ENCODE results near the gene ZFAND4. TPM values are rescaled to one million over a fixed set of nuclear protein-coding genes. Genes with fewer than 3 reads are reported as not detected.
A peak's percentile ranks its signal among the peaks of the same experiment; 100 is the strongest.
"Not testable (repeated sequence)": the region's sequence is repeated elsewhere in the genome, so short reads cannot be mapped to it uniquely, and the experiment has no call there.

The ZFAND4 gene
- total RNA-seq, 6 experiments from 2014 or later, result 6.3 to 15.2 (median 9.3) TPM

- peak; percentile 25 to 47 (median 31) for ATAC-seq
- peak overlapping the region; percentile 19 to 45 (median 35) for H3K27ac ChIP-seq
- intact Hi-C loops (cut with DNase I), result no loop called here
These were observed 91.4 kb downstream of the ZFAND4 start for GRCh38 chr10:45581216-45581549.

GRCh38 chr10:45580371-45581215, 92.0 kb downstream of the ZFAND4 start:
- H3K4me3 ChIP-seq, result peak overlapping the region; percentile 15 to 21 (median 18)
- no peak for DNase-seq
- peak; percentile 44 to 61 (median 50) for ATAC-seq
- TF ChIP-seq POLR2A (IDR thresholded peaks at IDR 0.05) (no peak), CTCF (IDR thresholded peaks at IDR 0.05) (no peak)
- no peaks in the 10 kb centered on the region for H3K9me3 ChIP-seq
- H3K36me3 ChIP-seq, result no peaks in the 10 kb centered on the region
- no peaks in the 10 kb centered on the region for H3K27me3 ChIP-seq
- intact Hi-C loops (cut with DNase I), result no loop called here
- WGBS (ENCODE audit: insufficient coverage, low coverage, low lambda C conversion rate, missing lambda C conversion rate), result 12% methylated on average over 8 of the region's 8 CpGs
- H3K27ac ChIP-seq, result peak overlapping the region; percentile 19 to 45 (median 35)
- peaks cover 0 to 56% (median 15%) of the 10 kb centered on the region in 4 donors for H3K4me1 ChIP-seq

More at GRCh38 chr10:45581216-45581549, 91.4 kb downstream of the ZFAND4 start:
- DNase-seq, result no peak
- Histone ChIP-seq H3K4me3 (no peak overlapping the region), H3K36me3 (no peaks in the 10 kb centered on the region), H3K4me1 (peaks cover 0 to 50% (median 13%) of the 10 kb centered on the region in 4 donors), H3K9me3 (no peaks in the 10 kb centered on the region), H3K27me3 (no peaks in the 10 kb centered on the region)
- no peak for TF ChIP-seq CTCF (IDR thresholded peaks at IDR 0.05)
- no peak for TF ChIP-seq POLR2A (IDR thresholded peaks at IDR 0.05)

GRCh38 chr10:45578384-45578971, 94.1 kb downstream of the ZFAND4 start:
- Histone ChIP-seq H3K9me3 (no peaks in the 10 kb centered on the region), H3K36me3 (no peaks in the 10 kb centered on the region), H3K27me3 (no peaks in the 10 kb centered on the region), H3K27ac (no peak overlapping the region), H3K4me3 (no peak overlapping the region), H3K4me1 (peaks cover 0 to 70% (median 16%) of the 10 kb centered on the region in 4 donors)
- TF ChIP-seq CTCF (IDR thresholded peaks at IDR 0.05) (no peak), POLR2A (IDR thresholded peaks at IDR 0.05) (no peak)
- no peak for DNase-seq
- ATAC-seq, result peak in 1 of 4 donors; percentile 29
- intact Hi-C loops (cut with DNase I), result no loop called here
- WGBS (ENCODE audit: insufficient coverage, low coverage, low lambda C conversion rate, missing lambda C conversion rate), result 32% methylated on average over 2 of the region's 2 CpGs

GRCh38 chr10:45575966-45576597, 96.5 kb downstream of the ZFAND4 start:
- TF ChIP-seq POLR2A (IDR thresholded peaks at IDR 0.05) (no peak), CTCF (IDR thresholded peaks at IDR 0.05) (no peak)
- intact Hi-C loops (cut with DNase I), result no loop called here
- ATAC-seq (peak; percentile 82 to 92 (median 86)), DNase-seq (no peak)
- Histone ChIP-seq H3K4me3 (no peak overlapping the region), H3K9me3 (no peaks in the 10 kb centered on the region), H3K27ac (peak overlapping the region in 2 of 3 donors; percentile 28 to 41), H3K36me3 (no peaks in the 10 kb centered on the region), H3K27me3 (no peaks in the 10 kb centered on the region), H3K4me1 (peaks cover 0 to 51% (median 10%) of the 10 kb centered on the region in 4 donors)
- 51% methylated on average over 3 of the region's 3 CpGs for WGBS (ENCODE audit: insufficient coverage, low coverage, low lambda C conversion rate, missing lambda C conversion rate)

GRCh38 chr10:45575032-45575761, 97.4 kb downstream of the ZFAND4 start:
- Histone ChIP-seq H3K4me1 (peaks cover 0 to 42% (median 10%) of the 10 kb centered on the region in 4 donors), H3K27ac (peak overlapping the region in 1 of 3 donors; percentile 41)
- DNase-seq; intact Hi-C loops (cut with DNase I); ATAC-seq; H3K4me3 ChIP-seq; H3K9me3 ChIP-seq; H3K36me3 ChIP-seq; H3K27me3 ChIP-seq: not testable (repeated sequence)
- 79% methylated on average over 11 of the region's 11 CpGs for WGBS (ENCODE audit: insufficient coverage, low coverage, low lambda C conversion rate, missing lambda C conversion rate)

All from right lobe of liver (tissue), 6 donors.